PFSK-1 (cell line): Measurements from ENCODE around the gene GPN1.

Experiments
- FOXP2 ChIP-seq: optimal IDR thresholded peaks from 2 replicates; pipeline ENCODE3; 2011; ENCODE audit warnings: borderline replicate concordance, control low read depth, inconsistent platforms; ENCODE audit not compliant: insufficient read depth; ENCODE audit errors: extremely low read length, extremely low read depth
- POLR2AphosphoS5 ChIP-seq: IDR thresholded peaks from 2 replicates; pipeline ENCODE4 v1.6.1; 2012; ENCODE audit warnings: low read depth, mild to moderate bottlenecking, control low read depth, low read length, moderate library complexity
- REST ChIP-seq, 2 experiments: IDR thresholded peaks; 2 replicates each; pipeline versions ENCODE4 v1.6.1 to v1.8.0; 2011 to 2012; ENCODE audit warnings: low read depth in 2 of 2, low read length in 2 of 2, control low read depth in 1 of 2, inconsistent platforms in 1 of 2, mild to moderate bottlenecking in 1 of 2, moderate library complexity in 1 of 2; ENCODE audit not compliant: insufficient read depth in 1 of 2
- SIN3A ChIP-seq: IDR thresholded peaks from 2 replicates; pipeline ENCODE4 v1.6.1; 2012; ENCODE audit warnings: mild to moderate bottlenecking, low read length, moderate library complexity, borderline replicate concordance; ENCODE audit not compliant: insufficient read depth
- TAF1 ChIP-seq: IDR thresholded peaks from 2 replicates; pipeline ENCODE4 v1.6.1; 2012; ENCODE audit warnings: low read length, control low read depth, borderline replicate concordance; ENCODE audit not compliant: insufficient read depth

Gene GPN1

GRCh38 chr2:27583390-27583915 is 45.4 kb upstream of the GPN1 start:
- TF ChIP-seq SIN3A = no peak
- no peak for TF ChIP-seq POLR2AphosphoS5
- no peak for TF ChIP-seq TAF1
- no peak for TF ChIP-seq FOXP2
- no peak for TF ChIP-seq REST (IDR thresholded peaks at IDR 0.05; ENCODE audit: insufficient read depth in 1 of 2, low read depth in 2 of 2, low read length in 2 of 2)

- TF ChIP-seq TAF1 (no peak), POLR2AphosphoS5 (no peak), REST (IDR thresholded peaks at IDR 0.05; ENCODE audit: insufficient read depth in 1 of 2, low read depth in 2 of 2, low read length in 2 of 2) (no peak), SIN3A (no peak), FOXP2 (no peak)
These were observed 44.3 kb upstream of the GPN1 start for GRCh38 chr2:27584597-27584996.

DNA sequence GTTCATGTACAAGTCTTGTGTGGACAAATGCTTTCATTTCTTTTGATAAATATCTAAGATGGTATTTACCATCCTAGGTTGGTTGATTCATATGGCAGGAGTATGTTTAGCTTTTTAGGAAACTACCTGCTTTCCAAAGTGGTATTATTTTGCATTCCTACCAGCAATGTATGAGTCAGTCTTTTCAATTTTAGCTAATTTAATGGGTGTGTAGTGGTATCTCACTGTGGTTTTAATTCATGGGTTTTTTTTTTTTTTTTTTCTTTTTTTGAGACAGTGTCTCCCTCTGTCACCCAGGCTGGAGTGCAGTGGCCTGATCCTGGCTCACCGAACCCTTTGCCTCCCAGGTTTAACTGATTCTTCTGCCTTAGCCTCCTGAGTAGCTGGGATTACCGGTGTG is 41.8 kb upstream of the GPN1 start:
- no peak for TF ChIP-seq SIN3A
- TF ChIP-seq REST (IDR thresholded peaks at IDR 0.05; ENCODE audit: insufficient read depth in 1 of 2, low read depth in 2 of 2, low read length in 2 of 2) = no peak
- no peak for TF ChIP-seq FOXP2
- TF ChIP-seq TAF1 = no peak
- no peak for TF ChIP-seq POLR2AphosphoS5

- TF ChIP-seq SIN3A (no peak), POLR2AphosphoS5 (no peak), REST (IDR thresholded peaks at IDR 0.05; ENCODE audit: insufficient read depth in 1 of 2, low read depth in 2 of 2, low read length in 2 of 2) (no peak), FOXP2 (no peak), TAF1 (no peak)
These were observed 40.5 kb upstream of the GPN1 start for GRCh38 chr2:27588308-27588707.

GRCh38 chr2:27591745-27592144 is 37.1 kb upstream of the GPN1 start:
- TF ChIP-seq TAF1 (no peak), POLR2AphosphoS5 (no peak), FOXP2 (no peak), REST (IDR thresholded peaks at IDR 0.05; ENCODE audit: insufficient read depth in 1 of 2, low read depth in 2 of 2, low read length in 2 of 2) (no peak), SIN3A (no peak)
